ENCODE measurements around the gene FAM200A. TPM values are rescaled to one million over a fixed set of nuclear protein-coding genes. Genes with fewer than 3 reads are reported as not detected.

Gene FAM200A
- total and polyA plus RNA-seq, 9 donors, result 6.4 to 13.5 (median 8.9) TPM

DNA sequence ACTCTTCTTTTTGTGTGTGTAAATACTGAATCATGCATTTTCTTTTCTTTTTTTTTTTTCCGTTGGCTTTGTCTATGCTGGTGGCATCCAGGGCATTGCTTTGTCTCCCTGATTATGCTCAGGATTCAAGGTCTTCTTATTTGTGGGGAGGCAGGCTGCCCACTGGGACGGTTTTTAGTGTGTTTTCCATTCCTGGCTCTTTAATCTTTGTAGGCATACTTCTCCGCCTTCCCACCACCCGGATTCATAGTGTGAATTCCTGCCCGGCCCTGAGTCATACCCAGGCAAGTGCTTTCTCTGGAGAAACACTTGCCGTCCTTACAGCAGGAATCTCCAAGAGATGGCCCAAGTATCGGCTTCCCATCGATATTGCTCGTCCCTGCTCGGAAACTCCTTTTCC lies 11.7 kb upstream of the FAM200A start:
- 78 to 84% (median 80%) methylated on average over 10 of the region's 10 CpGs for WGBS, 3 donors

DNA sequence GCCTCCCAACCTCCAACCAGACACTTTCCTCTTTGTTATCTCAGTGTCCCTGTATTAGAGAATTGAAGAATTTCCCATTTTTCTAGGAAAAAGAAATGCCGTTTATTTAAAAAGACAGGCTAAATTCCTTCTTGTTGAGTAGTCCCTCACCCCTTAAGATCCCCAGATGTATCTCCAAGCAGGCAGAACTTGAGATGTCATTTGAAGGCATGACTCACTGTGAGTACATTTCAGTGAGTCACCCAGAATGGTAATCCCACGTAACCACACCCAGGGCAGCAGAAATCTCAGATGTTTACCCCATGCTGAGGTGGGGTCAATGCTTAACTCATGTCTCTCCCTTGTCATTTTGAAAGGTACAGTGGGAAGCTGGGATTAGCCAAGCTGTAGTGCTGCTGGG lies 10.9 kb upstream of the FAM200A start:
- no peak overlapping the region for H3K4me3 ChIP-seq
- TF ChIP-seq EP300 (IDR thresholded peaks at IDR 0.05), result no peak
- TF ChIP-seq POLR2A (IDR thresholded peaks at IDR 0.05), result no peak
- no peak for TF ChIP-seq CTCF (IDR thresholded peaks at IDR 0.05)
- intact Hi-C loops (cut with DNase I), result no loop called here
- no peaks in the 10 kb centered on the region for H3K36me3 ChIP-seq
- DNase-seq, result no peak
- H3K9me3 ChIP-seq, result no peaks in the 10 kb centered on the region
- 12 to 30% (median 23%) methylated on average over 2 of the region's 2 CpGs for WGBS, 3 donors
- H3K27me3 ChIP-seq, result no peaks in the 10 kb centered on the region
- H3K27ac ChIP-seq, result no peak overlapping the region
- H3K4me1 ChIP-seq (ENCODE audit: insufficient read depth), result peaks cover 1% of the 10 kb centered on the region

More for the DNA sequence above, 11.7 kb upstream of the FAM200A start:
- peaks cover 1% of the 10 kb centered on the region for H3K4me1 ChIP-seq (ENCODE audit: insufficient read depth)
- DNase-seq, result no peak
- no peak overlapping the region for H3K27ac ChIP-seq
- H3K36me3 ChIP-seq, result no peaks in the 10 kb centered on the region
- TF ChIP-seq EP300 (IDR thresholded peaks at IDR 0.05) (no peak), POLR2A (IDR thresholded peaks at IDR 0.05) (no peak), CTCF (IDR thresholded peaks at IDR 0.05) (no peak)
- intact Hi-C loops (cut with DNase I), result no loop called here
- no peaks in the 10 kb centered on the region for H3K27me3 ChIP-seq
- no peaks in the 10 kb centered on the region for H3K9me3 ChIP-seq
- no peak overlapping the region for H3K4me3 ChIP-seq

GRCh38 chr7:99562114-99562784 lies 10.3 kb upstream of the FAM200A start:
- no peak overlapping the region for H3K27ac ChIP-seq
- no peaks in the 10 kb centered on the region for H3K27me3 ChIP-seq
- H3K9me3 ChIP-seq, result no peaks in the 10 kb centered on the region
- no peak for TF ChIP-seq EP300 (IDR thresholded peaks at IDR 0.05)
- no peak for TF ChIP-seq CTCF (IDR thresholded peaks at IDR 0.05)
- TF ChIP-seq POLR2A (IDR thresholded peaks at IDR 0.05), result no peak
- H3K36me3 ChIP-seq, result no peaks in the 10 kb centered on the region
- H3K4me3 ChIP-seq, result no peak overlapping the region
- no peak for DNase-seq
- intact Hi-C loops (cut with DNase I), result no loop called here
- WGBS, 3 donors, result 76 to 80% (median 77%) methylated on average over 9 of the region's 9 CpGs
- H3K4me1 ChIP-seq (ENCODE audit: insufficient read depth), result peaks cover 1% of the 10 kb centered on the region

DNA sequence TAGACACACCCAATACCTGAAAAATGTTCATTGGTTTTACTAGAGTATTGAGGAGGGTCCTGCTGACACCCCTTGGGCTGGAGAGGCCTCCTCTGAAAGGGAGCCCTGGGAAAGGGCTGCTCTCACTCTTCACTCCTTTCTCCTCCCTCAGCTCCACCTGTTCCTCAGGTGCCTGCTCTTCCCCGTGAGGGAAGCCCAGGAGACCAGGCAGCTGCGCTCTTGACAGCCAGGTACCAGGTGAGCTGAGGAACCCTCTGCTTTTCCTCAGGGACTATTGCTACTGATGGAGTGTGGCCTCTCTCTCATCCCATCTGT lies 9.8 kb upstream of the FAM200A start:
- Histone ChIP-seq H3K36me3 (no peaks in the 10 kb centered on the region), H3K27me3 (no peaks in the 10 kb centered on the region), H3K27ac (no peak overlapping the region), H3K9me3 (no peaks in the 10 kb centered on the region), H3K4me3 (no peak overlapping the region), H3K4me1 (ENCODE audit: insufficient read depth) (peaks cover 1% of the 10 kb centered on the region)
- 91 to 96% (median 94%) methylated on average over 2 of the region's 2 CpGs for WGBS, 3 donors
- DNase-seq, result no peak
- intact Hi-C loops (cut with DNase I), result no loop called here
- TF ChIP-seq CTCF (IDR thresholded peaks at IDR 0.05) (no peak), POLR2A (IDR thresholded peaks at IDR 0.05) (no peak), EP300 (IDR thresholded peaks at IDR 0.05) (no peak)

All from ovary (tissue), 9 donors.